Liver (tissue), 3 donors: Measurements from ENCODE around the gene ZSCAN12.

Experiments
- CTCF ChIP-seq: fragments of 150-350 bp; IDR thresholded peaks from 2 replicates; pipeline ENCODE4 v1.5.1; 2017; ENCODE audit warnings: improper control_type of control experiment, low read depth, low read length; ENCODE audit not compliant: missing input control
- EGR1 ChIP-seq, 2 donors: IDR thresholded peaks; 2 replicates each; pipeline ENCODE4 v1.6.1; 2016 to 2018; ENCODE audit warnings: antibody characterized with exemption in 2 of 2, low read depth in 2 of 2
- FOXA2 ChIP-seq: IDR thresholded peaks from 2 replicates; pipeline ENCODE4 v1.6.1; 2016; ENCODE audit warnings: antibody characterized with exemption
- GABPA ChIP-seq, 2 donors: IDR thresholded peaks in 1 of 2; conservative IDR thresholded peaks in 1 of 2; 2 replicates each; pipeline ENCODE4 v1.6.1; 2016; ENCODE audit warnings: antibody characterized with exemption in 2 of 2, mild to moderate bottlenecking in 1 of 2, moderate library complexity in 1 of 2
- JUND ChIP-seq, 2 donors: IDR thresholded peaks; 2 replicates each; pipeline ENCODE4 v1.6.1; 2016; ENCODE audit warnings: antibody characterized with exemption in 2 of 2
- RAD21 ChIP-seq, 2 donors: IDR thresholded peaks; 2 replicates each; pipeline ENCODE4 v1.6.1; 2016; ENCODE audit warnings: antibody characterized with exemption in 2 of 2, mild to moderate bottlenecking in 2 of 2
- RXRA ChIP-seq, 2 donors: IDR thresholded peaks; 2 replicates each; pipeline ENCODE4 v1.6.1; 2017 to 2018; ENCODE audit warnings: antibody characterized with exemption in 2 of 2, mild to moderate bottlenecking in 1 of 2
- SP1 ChIP-seq: IDR thresholded peaks from 2 replicates; pipeline ENCODE4 v1.6.1; 2018; ENCODE audit warnings: antibody characterized with exemption, mild to moderate bottlenecking
- TAF1 ChIP-seq: conservative IDR thresholded peaks from 2 replicates; pipeline ENCODE4 v1.6.1; 2016; ENCODE audit warnings: antibody characterized with exemption, mild to moderate bottlenecking
- donor health status: healthy.
- donor health status: healthy.

GRCh38 chr6:28383235-28384142, 16.1 kb downstream of the ZSCAN12 start:
- peak; percentile 46 for TF ChIP-seq CTCF
- no peak for TF ChIP-seq EGR1 (IDR thresholded peaks at IDR 0.05; ENCODE audit: low read depth in 2 of 2)
- TF ChIP-seq TAF1, result peak; percentile 63
- peak; percentile 62 for TF ChIP-seq SP1
- no peak for TF ChIP-seq FOXA2
- peak; percentile 60 to 90 for TF ChIP-seq GABPA (IDR thresholded peaks at IDR 0.05 in 1 of 2, conservative IDR thresholded peaks at IDR 0.05 in 1 of 2)
- peak; percentile 66 to 68 for TF ChIP-seq RAD21 (IDR thresholded peaks at IDR 0.05)
- peak; percentile 14 to 28 for TF ChIP-seq JUND (IDR thresholded peaks at IDR 0.05)
- TF ChIP-seq RXRA (IDR thresholded peaks at IDR 0.05), result peak; percentile 60 to 64
